WTC11 (cell line): ENCODE data around the gene IPP. TPM values are rescaled to one million over a fixed set of nuclear protein-coding genes. Genes with fewer than 3 reads are reported as not detected.
A peak's percentile ranks its signal among the peaks of the same experiment; 100 is the strongest.

Source experiments
- ATAC-seq: fragments of 200-7000 bp; cut with Tn5 transposase; 2 replicates; pipeline ENCODE4 v1.10.0; 2021; ENCODE audit warnings: mild to moderate bottlenecking, moderate library complexity
- CTCF ChIA-PET: fragments of 300-600 bp; sonication (Branson Sonifier 250); formaldehyde crosslinking; loops from one replicate; lab custom pipeline; 2021; ENCODE audit warnings: antibody characterized with exemption; lab: Charles Lee
- POLR2A ChIA-PET: fragments of 350-600 bp; sonication (Branson Sonifier 250); formaldehyde crosslinking; loops from one replicate; lab custom pipeline; 2021; ENCODE audit warnings: antibody characterized with exemption; lab: Charles Lee
- DNase-seq: peaks from one replicate; pipeline ENCODE4 v3.0.0; 2021; ENCODE audit warnings: low spot score
- H3K27ac Mint-ChIP-seq: 2 replicates; pipeline ENCODE4 v1.8.0; 2021; ENCODE audit warnings: mixed read lengths
- H3K27me3 Mint-ChIP-seq: 2 replicates; pipeline ENCODE4 v1.8.0; 2021; ENCODE audit warnings: low read depth, mild to moderate bottlenecking, moderate library complexity, mixed read lengths
- H3K36me3 Mint-ChIP-seq: 2 replicates; pipeline ENCODE4 v1.8.0; 2021; ENCODE audit warnings: mixed read lengths
- H3K4me1 Mint-ChIP-seq: 2 replicates; pipeline ENCODE4 v1.8.0; 2022; ENCODE audit warnings: mixed read lengths
- H3K4me3 Mint-ChIP-seq: 2 replicates; pipeline ENCODE4 v1.8.0; 2021; ENCODE audit warnings: mild to moderate bottlenecking, moderate library complexity, mixed read lengths
- H3K9me3 Mint-ChIP-seq: 2 replicates; pipeline ENCODE4 v1.8.0; 2021; ENCODE audit warnings: mixed read lengths
- ATF1 ChIP-seq: sonication (generic); formaldehyde crosslinking; IDR thresholded peaks from 2 replicates; pipeline ENCODE4 v1.8.1; 2023; ENCODE audit warnings: mild to moderate bottlenecking, moderate library complexity, missing genetic modification reagents
- CBFB ChIP-seq: sonication (generic); formaldehyde crosslinking; IDR thresholded peaks from 2 replicates; pipeline ENCODE4 v1.8.1; 2022; ENCODE audit warnings: mild to moderate bottlenecking, low read depth, missing genetic modification reagents
- CREM ChIP-seq: sonication (generic); formaldehyde crosslinking; IDR thresholded peaks from 2 replicates; pipeline ENCODE4 v1.8.1; 2022; ENCODE audit warnings: mild to moderate bottlenecking, missing genetic modification reagents, moderate library complexity
- E2F5 ChIP-seq: sonication (generic); formaldehyde crosslinking; IDR thresholded peaks from 2 replicates; pipeline ENCODE4 v1.8.1; 2022; ENCODE audit warnings: mild to moderate bottlenecking, moderate library complexity, missing genetic modification reagents
- FOXJ3 ChIP-seq: sonication (generic); formaldehyde crosslinking; IDR thresholded peaks from 2 replicates; pipeline ENCODE4 v1.9.0; 2021; ENCODE audit warnings: missing genetic modification reagents, mild to moderate bottlenecking, borderline replicate concordance
- FOXP1 ChIP-seq: sonication (generic); formaldehyde crosslinking; IDR thresholded peaks from 2 replicates; pipeline ENCODE4 v1.8.0; 2022; ENCODE audit warnings: missing genetic modification reagents, mild to moderate bottlenecking, moderate library complexity, borderline replicate concordance
- FOXP4 ChIP-seq: sonication (generic); formaldehyde crosslinking; IDR thresholded peaks from 2 replicates; pipeline ENCODE4 v1.8.0; 2022; ENCODE audit warnings: mild to moderate bottlenecking, missing genetic modification reagents
- NR2C2 ChIP-seq: sonication (generic); formaldehyde crosslinking; IDR thresholded peaks from 2 replicates; pipeline ENCODE4 v1.8.0; 2022; ENCODE audit warnings: mild to moderate bottlenecking, missing genetic modification reagents
- NR3C1 ChIP-seq: sonication (generic); formaldehyde crosslinking; conservative IDR thresholded peaks from 2 replicates; pipeline ENCODE4 v1.8.1; 2023; ENCODE audit warnings: low read depth, mild to moderate bottlenecking, missing genetic modification reagents
- TEAD4 ChIP-seq: sonication (generic); formaldehyde crosslinking; IDR thresholded peaks from 2 replicates; pipeline ENCODE4 v1.8.0; 2022; ENCODE audit warnings: mild to moderate bottlenecking, missing genetic modification reagents
- TP53 ChIP-seq: sonication (generic); formaldehyde crosslinking; IDR thresholded peaks from 2 replicates; pipeline ENCODE4 v1.8.1; 2023; ENCODE audit warnings: mild to moderate bottlenecking, missing genetic modification reagents
- ZNF219 ChIP-seq: sonication (generic); formaldehyde crosslinking; IDR thresholded peaks from 2 replicates; pipeline ENCODE4 v1.8.0; 2023; ENCODE audit warnings: missing genetic modification reagents, mild to moderate bottlenecking, borderline replicate concordance
- ZNF232 ChIP-seq: sonication (generic); formaldehyde crosslinking; IDR thresholded peaks from 2 replicates; pipeline ENCODE4 v1.8.0; 2022; ENCODE audit warnings: mild to moderate bottlenecking, missing genetic modification reagents
- ZNF532 ChIP-seq: fragments of 250-450 bp; sonication (Bioruptor Pico); IDR thresholded peaks from 2 replicates; pipeline ENCODE4 v1.9.0; 2021; ENCODE audit warnings: mild to moderate bottlenecking, borderline replicate concordance
- total RNA-seq: library from RNA; stranded (reverse); gene quantifications from 3 replicates; pipeline ENCODE4 v1.2.3, GENCODE V29; 2021
- TF ChIP-seq, protein P1 (sequence below): sonication (generic); formaldehyde crosslinking; IDR thresholded peaks from 2 replicates; pipeline ENCODE4 v1.8.0; 2022; ENCODE audit warnings: mild to moderate bottlenecking, missing genetic modification reagents
- TF ChIP-seq, protein P2 (sequence below): fragments of 200-600 bp; IDR thresholded peaks from 2 replicates; pipeline ENCODE4 v1.8.0; 2022; ENCODE audit warnings: antibody characterized with exemption
- TF ChIP-seq, protein P3 (sequence below): sonication (generic); formaldehyde crosslinking; IDR thresholded peaks from 2 replicates; pipeline ENCODE4 v1.8.1; 2023; ENCODE audit warnings: mild to moderate bottlenecking, missing genetic modification reagents, moderate library complexity
- TF ChIP-seq, protein P4 (sequence below): sonication (generic); formaldehyde crosslinking; IDR thresholded peaks from 2 replicates; pipeline ENCODE4 v1.8.0; 2022; ENCODE audit warnings: mild to moderate bottlenecking, missing genetic modification reagents
- TF ChIP-seq, protein P5 (sequence below): sonication (generic); formaldehyde crosslinking; IDR thresholded peaks from 2 replicates; pipeline ENCODE4 v1.8.0; 2022; ENCODE audit warnings: missing genetic modification reagents

Gene IPP
- total RNA-seq, 1 experiment from 2014 or later = 6.3 TPM

DNA sequence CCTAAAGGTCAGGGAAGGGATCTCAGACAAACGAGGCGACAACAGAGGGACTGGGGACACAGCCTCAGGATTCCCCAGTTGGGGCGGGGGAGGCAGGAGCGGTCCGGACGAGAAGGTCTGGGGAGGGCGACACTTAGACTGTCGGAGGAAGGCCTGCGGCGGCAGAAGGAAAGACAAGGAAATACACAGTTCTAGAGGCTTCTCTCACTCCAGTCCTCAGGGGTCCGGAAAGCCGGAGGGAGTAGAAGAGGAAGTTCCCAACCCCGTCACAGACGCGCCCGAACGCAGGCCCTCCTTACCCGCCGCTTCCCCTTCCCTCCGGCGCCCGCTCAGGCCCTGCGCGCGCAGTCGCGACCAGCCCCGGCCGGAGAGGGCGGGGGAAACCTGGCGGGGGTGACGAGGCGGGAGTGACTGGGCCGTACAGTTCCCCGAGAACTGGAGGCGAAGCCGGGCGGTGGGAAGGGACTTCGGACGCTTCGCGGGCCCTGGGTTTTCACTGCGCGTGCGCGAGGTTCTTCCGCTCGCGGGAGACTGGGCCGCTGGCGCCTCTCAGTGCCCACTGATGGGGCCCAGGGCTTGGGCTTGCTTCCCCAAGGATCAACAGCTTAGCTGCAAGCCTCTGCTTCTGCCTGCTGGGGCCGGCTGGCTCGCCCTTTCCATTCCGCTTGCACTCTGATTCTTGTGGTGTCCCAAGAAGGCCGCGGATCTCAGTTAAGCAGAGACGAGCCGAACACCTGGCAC, at the start of gene IPP (continued):
- TF ChIP-seq TEAD4 (CRISPR knock-in tag) (no peak), FOXJ3 (CRISPR knock-in tag) (no peak), NR3C1 (CRISPR knock-in tag) (no peak), FOXP1 (CRISPR knock-in tag) (peak; percentile 89; the same call in 1 of the 2 replicates), E2F5 (CRISPR knock-in tag) (peak; percentile 93), ZNF232 (CRISPR knock-in tag) (0 out of 2 replicates have a peak, but pooled peaks have one; percentile 49)
- TF ChIP-seq, protein P1, sequence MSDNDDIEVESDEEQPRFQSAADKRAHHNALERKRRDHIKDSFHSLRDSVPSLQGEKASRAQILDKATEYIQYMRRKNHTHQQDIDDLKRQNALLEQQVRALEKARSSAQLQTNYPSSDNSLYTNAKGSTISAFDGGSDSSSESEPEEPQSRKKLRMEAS = peak; percentile 65
- TF ChIP-seq, all 79 proteins: peak for 18

- H3K27me3 Mint-ChIP-seq = peaks cover 6% of the 10 kb centered on the region; the same call in 1 of the 2 replicates
- ATAC-seq (no peak), DNase-seq (no peak)
- CTCF ChIA-PET = no interaction called here
- no peaks in the 10 kb centered on the region for H3K36me3 Mint-ChIP-seq
- H3K9me3 Mint-ChIP-seq = no peaks in the 10 kb centered on the region
- POLR2A ChIA-PET = no interaction called here
- no peak overlapping the region for H3K27ac Mint-ChIP-seq
- no peak overlapping the region for H3K4me3 Mint-ChIP-seq
- H3K4me1 Mint-ChIP-seq = peaks cover under 1% of the 10 kb centered on the region
- TF ChIP-seq, protein P2, sequence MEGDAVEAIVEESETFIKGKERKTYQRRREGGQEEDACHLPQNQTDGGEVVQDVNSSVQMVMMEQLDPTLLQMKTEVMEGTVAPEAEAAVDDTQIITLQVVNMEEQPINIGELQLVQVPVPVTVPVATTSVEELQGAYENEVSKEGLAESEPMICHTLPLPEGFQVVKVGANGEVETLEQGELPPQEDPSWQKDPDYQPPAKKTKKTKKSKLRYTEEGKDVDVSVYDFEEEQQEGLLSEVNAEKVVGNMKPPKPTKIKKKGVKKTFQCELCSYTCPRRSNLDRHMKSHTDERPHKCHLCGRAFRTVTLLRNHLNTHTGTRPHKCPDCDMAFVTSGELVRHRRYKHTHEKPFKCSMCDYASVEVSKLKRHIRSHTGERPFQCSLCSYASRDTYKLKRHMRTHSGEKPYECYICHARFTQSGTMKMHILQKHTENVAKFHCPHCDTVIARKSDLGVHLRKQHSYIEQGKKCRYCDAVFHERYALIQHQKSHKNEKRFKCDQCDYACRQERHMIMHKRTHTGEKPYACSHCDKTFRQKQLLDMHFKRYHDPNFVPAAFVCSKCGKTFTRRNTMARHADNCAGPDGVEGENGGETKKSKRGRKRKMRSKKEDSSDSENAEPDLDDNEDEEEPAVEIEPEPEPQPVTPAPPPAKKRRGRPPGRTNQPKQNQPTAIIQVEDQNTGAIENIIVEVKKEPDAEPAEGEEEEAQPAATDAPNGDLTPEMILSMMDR = no peak
- no peak for TF ChIP-seq ZNF532 (CRISPR knock-in tag)
- no peak for TF ChIP-seq CBFB (CRISPR knock-in tag)
- TF ChIP-seq NR2C2 (CRISPR knock-in tag) = no peak
- TF ChIP-seq ZNF219 (CRISPR knock-in tag) = no peak
- TF ChIP-seq TP53 = no peak
- TF ChIP-seq, protein P3, sequence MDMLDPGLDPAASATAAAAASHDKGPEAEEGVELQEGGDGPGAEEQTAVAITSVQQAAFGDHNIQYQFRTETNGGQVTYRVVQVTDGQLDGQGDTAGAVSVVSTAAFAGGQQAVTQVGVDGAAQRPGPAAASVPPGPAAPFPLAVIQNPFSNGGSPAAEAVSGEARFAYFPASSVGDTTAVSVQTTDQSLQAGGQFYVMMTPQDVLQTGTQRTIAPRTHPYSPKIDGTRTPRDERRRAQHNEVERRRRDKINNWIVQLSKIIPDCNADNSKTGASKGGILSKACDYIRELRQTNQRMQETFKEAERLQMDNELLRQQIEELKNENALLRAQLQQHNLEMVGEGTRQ (CRISPR knock-in tag) = no peak
- TF ChIP-seq, protein P4, sequence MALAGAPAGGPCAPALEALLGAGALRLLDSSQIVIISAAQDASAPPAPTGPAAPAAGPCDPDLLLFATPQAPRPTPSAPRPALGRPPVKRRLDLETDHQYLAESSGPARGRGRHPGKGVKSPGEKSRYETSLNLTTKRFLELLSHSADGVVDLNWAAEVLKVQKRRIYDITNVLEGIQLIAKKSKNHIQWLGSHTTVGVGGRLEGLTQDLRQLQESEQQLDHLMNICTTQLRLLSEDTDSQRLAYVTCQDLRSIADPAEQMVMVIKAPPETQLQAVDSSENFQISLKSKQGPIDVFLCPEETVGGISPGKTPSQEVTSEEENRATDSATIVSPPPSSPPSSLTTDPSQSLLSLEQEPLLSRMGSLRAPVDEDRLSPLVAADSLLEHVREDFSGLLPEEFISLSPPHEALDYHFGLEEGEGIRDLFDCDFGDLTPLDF (CRISPR knock-in tag) = no peak
- no peak for TF ChIP-seq ATF1
- TF ChIP-seq CREM (CRISPR knock-in tag) = no peak
- TF ChIP-seq FOXP4 (CRISPR knock-in tag) = no peak
- no peak for TF ChIP-seq NR3C1 (CRISPR knock-in tag)
- TF ChIP-seq, protein P5, sequence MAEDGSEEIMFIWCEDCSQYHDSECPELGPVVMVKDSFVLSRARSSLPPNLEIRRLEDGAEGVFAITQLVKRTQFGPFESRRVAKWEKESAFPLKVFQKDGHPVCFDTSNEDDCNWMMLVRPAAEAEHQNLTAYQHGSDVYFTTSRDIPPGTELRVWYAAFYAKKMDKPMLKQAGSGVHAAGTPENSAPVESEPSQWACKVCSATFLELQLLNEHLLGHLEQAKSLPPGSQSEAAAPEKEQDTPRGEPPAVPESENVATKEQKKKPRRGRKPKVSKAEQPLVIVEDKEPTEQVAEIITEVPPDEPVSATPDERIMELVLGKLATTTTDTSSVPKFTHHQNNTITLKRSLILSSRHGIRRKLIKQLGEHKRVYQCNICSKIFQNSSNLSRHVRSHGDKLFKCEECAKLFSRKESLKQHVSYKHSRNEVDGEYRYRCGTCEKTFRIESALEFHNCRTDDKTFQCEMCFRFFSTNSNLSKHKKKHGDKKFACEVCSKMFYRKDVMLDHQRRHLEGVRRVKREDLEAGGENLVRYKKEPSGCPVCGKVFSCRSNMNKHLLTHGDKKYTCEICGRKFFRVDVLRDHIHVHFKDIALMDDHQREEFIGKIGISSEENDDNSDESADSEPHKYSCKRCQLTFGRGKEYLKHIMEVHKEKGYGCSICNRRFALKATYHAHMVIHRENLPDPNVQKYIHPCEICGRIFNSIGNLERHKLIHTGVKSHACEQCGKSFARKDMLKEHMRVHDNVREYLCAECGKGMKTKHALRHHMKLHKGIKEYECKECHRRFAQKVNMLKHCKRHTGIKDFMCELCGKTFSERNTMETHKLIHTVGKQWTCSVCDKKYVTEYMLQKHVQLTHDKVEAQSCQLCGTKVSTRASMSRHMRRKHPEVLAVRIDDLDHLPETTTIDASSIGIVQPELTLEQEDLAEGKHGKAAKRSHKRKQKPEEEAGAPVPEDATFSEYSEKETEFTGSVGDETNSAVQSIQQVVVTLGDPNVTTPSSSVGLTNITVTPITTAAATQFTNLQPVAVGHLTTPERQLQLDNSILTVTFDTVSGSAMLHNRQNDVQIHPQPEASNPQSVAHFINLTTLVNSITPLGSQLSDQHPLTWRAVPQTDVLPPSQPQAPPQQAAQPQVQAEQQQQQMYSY = no peak
Measured at GRCh38 chr1:45796946-45797345, 46.5 kb upstream of the IPP start.
